Measurements from ENCODE around the gene CTSV.

DNA sequence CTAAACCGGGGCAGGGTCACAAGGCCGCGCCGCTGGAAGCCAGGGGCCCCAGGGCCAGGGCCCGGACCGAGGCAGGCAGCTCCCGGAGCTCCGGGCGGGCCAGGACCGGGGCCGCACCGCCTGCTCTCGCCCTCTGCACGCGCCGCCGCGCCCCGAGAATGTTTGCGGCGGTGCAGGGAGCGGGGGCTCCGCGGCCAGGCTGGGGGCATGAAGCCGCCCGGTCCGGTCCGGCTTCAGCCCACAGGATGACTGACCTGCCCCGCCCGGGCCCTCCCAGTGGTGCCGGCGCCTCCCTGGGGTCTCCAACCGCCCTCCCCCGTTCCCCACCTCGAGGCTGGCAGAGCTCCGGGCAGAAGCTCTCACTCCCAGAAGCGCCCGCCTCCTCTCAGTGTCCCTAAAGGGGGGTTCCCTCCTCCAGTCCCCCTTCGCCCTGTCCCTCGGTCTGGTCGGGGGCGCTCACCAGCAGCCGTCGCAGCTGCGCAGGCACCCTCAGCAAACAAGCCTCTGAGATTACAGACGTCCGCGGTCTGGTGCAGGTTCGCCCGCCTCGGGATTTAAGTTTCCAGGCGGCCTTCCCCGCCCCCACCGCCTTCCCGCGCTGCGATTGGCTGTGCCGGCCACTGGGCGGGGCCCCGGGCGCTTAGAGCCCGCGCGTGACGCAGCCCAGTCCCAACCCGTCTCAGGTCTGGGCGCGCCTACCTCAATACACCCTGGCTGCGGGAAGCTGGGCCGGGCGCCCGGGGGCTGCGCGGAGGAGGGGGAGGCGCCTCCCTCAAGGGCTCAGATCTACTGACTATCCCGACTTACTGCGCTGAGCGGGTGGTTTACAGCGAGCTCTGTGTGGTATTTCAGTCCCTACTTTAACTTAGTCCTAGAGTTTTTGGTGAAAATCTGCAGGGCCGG is at the start of gene CTSV:
- TF ChIP-seq EP300 (IDR thresholded peaks at IDR 0.05) (no peak), POLR2A (IDR thresholded peaks at IDR 0.05) (peak in 1 of 2 donors; percentile 62)
- TF ChIP-seq, protein P1, sequence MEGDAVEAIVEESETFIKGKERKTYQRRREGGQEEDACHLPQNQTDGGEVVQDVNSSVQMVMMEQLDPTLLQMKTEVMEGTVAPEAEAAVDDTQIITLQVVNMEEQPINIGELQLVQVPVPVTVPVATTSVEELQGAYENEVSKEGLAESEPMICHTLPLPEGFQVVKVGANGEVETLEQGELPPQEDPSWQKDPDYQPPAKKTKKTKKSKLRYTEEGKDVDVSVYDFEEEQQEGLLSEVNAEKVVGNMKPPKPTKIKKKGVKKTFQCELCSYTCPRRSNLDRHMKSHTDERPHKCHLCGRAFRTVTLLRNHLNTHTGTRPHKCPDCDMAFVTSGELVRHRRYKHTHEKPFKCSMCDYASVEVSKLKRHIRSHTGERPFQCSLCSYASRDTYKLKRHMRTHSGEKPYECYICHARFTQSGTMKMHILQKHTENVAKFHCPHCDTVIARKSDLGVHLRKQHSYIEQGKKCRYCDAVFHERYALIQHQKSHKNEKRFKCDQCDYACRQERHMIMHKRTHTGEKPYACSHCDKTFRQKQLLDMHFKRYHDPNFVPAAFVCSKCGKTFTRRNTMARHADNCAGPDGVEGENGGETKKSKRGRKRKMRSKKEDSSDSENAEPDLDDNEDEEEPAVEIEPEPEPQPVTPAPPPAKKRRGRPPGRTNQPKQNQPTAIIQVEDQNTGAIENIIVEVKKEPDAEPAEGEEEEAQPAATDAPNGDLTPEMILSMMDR (IDR thresholded peaks at IDR 0.05): no peak
